HG03135 (cell line): ENCODE measurements around the gene LMLN.
"Not testable (repeated sequence)": the region's sequence is repeated elsewhere in the genome, so short reads cannot be mapped to it uniquely, and the experiment has no call there.

Experiments used
- ATAC-seq: cut with Tn5 transposase; IDR thresholded peaks from one replicate; pipeline ENCODE4 v1.9.1; 2021; ENCODE audit warnings: mild to moderate bottlenecking, moderate library complexity; ENCODE audit not compliant: unreplicated experiment

LMLN gene

GRCh38 chr3:198026620-198027019 lies 66.6 kb downstream of the LMLN start:
- ATAC-seq, result no peak

GRCh38 chr3:198027045-198027798 lies 67.2 kb downstream of the LMLN start:
- ATAC-seq, result no peak

- ATAC-seq, result no peak
Observed at GRCh38 chr3:198027799-198028390, 67.9 kb downstream of the LMLN start.

- ATAC-seq, result no peak
Observed at GRCh38 chr3:198028718-198029117, 68.7 kb downstream of the LMLN start.

- no peak for ATAC-seq
Observed at GRCh38 chr3:198030125-198030524, 70.1 kb downstream of the LMLN start.

- no peak for ATAC-seq
Observed at GRCh38 chr3:198030726-198031125, 70.7 kb downstream of the LMLN start.

- ATAC-seq, result no peak
Observed at GRCh38 chr3:198032039-198032936, 72.3 kb downstream of the LMLN start.

GRCh38 chr3:198043119-198043518 lies 83.1 kb downstream of the LMLN start:
- ATAC-seq, result no peak

GRCh38 chr3:198046120-198046857 lies 86.3 kb downstream of the LMLN start:
- ATAC-seq, result no peak

- ATAC-seq, result no peak
Observed at GRCh38 chr3:198048445-198048844, 88.4 kb downstream of the LMLN start.

- ATAC-seq, result no peak
Observed at GRCh38 chr3:198051836-198052235, 91.8 kb downstream of the LMLN start.

- ATAC-seq, result not testable (repeated sequence)
Observed at GRCh38 chr3:198053462-198053861, 93.4 kb downstream of the LMLN start.

GRCh38 chr3:198061119-198062067 lies 101.4 kb downstream of the LMLN start:
- ATAC-seq, result no peak

- no peak for ATAC-seq
Observed at GRCh38 chr3:198062068-198062465, 102.0 kb downstream of the LMLN start.

- no peak for ATAC-seq
Observed at GRCh38 chr3:198064420-198064819, 104.4 kb downstream of the LMLN start.

- no peak for ATAC-seq
Observed at GRCh38 chr3:198065897-198066296, 105.9 kb downstream of the LMLN start.

- ATAC-seq, result no peak
Observed at GRCh38 chr3:198067416-198067815, 107.4 kb downstream of the LMLN start.

GRCh38 chr3:198070871-198071270 lies 110.9 kb downstream of the LMLN start:
- no peak for ATAC-seq

- no peak for ATAC-seq
Observed at GRCh38 chr3:198071602-198072287, 111.7 kb downstream of the LMLN start.
